ENCODE data around the gene GLS.
"Not testable (repeated sequence)": the region's sequence is repeated elsewhere in the genome, so short reads cannot be mapped to it uniquely, and the experiment has no call there.

GLS gene

GRCh38 chr2:190993292-190993643, 112.6 kb downstream of the GLS start:
- DNase-seq (ENCODE audit: low read depth in 2 of 2), result no peak

DNA sequence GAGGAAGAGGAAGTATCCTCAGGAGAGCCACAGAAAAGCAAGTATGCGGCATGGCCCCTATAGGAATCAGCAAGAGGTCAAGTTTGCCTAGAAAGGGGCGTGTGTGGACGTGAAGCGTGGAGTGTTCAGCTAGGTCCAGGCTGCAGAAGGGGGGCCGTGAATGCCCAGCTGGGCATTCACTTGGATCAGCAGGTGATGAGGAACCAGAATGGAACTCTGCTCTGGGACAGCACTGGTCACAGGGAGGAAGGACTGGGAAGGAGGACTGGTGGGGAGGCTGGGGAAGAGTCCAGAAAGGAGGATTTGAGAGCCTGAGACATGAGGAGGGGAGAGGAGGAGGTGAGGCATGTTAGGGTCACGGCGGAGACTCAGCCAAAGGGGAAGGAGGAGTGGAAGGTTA, 113.5 kb downstream of the GLS start:
- no peak for DNase-seq (ENCODE audit: low read depth in 2 of 2)

GRCh38 chr2:190995315-190995714, 114.7 kb downstream of the GLS start:
- not testable (repeated sequence) for DNase-seq (ENCODE audit: low read depth in 2 of 2)

DNA sequence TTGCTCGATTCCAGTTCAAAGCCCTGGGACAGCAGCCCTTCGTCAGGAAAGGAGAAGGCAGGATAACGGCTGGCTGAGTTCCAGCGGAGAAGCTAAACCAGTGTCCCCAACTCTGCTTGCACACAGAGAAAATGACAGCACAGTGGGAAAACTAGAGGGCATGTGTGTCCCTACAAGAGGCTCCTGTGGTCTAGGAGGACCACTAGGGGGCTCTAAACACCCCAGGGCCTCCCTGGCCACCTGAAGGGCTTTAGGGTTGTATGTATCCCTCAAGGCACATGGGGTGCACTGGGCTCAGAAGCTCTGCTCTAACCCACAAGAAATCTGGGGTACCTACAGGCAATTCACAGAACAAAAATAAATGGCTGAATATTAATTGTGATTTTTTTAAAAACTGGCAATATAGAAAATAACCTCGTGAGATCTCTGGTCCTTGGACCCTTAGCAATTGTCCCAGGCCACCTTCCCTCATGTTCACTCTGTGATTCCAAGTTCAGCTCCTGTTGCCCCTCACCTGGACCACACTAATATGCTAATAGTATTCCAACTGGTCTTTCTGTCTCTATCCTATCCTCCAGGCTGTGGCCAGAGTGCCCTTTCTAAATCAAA, 115.8 kb downstream of the GLS start:
- no peak for DNase-seq (ENCODE audit: low read depth in 2 of 2)

DNA sequence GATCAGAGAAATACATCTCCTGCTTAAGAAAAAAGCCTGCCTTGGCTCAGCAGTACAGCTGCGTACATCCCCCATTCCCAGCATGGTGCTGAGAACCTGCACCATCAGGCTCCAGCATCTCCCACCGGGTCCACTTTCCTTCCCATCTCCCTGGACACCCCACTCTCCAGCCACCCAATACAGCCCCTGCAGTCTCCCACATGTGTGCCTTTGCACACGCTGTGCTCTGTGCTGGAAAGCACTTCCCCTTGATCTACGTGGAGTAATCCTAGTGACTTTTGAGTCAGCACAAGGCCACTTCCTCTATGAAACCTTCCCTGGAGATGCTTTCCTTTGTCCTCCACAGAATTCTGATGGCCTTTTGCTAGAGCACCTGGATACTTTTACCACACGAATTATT, 116.3 kb downstream of the GLS start:
- DNase-seq (ENCODE audit: low read depth in 2 of 2), result no peak

DNA sequence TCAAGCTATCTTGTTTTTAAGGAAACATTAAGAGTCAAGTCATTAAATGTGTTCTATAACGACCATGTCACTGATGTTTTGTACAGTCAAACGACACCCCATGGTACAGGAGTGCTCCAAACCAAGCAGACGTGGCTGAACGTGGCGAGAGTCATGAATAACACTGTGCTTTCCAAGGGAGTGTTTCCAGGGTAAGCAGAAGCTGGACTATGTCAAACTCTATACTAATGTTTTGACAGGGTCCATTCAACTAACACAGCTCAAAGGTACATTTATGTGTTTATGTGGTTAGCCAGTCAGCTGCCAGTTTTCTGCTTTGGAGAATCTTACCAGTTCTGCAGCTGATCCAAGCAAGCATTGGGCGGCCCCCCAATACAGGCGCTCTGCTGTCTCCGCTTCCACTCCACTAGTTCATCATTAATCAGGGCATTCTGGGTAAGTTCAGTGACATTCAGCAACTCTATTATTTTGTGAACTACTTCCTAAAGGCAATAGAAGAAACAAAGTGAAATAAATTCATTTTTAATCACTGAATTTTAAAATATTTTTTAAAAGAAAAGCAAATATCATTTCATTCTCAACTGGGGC, 117.0 kb downstream of the GLS start:
- DNase-seq (ENCODE audit: low read depth in 2 of 2), result no peak

DNA sequence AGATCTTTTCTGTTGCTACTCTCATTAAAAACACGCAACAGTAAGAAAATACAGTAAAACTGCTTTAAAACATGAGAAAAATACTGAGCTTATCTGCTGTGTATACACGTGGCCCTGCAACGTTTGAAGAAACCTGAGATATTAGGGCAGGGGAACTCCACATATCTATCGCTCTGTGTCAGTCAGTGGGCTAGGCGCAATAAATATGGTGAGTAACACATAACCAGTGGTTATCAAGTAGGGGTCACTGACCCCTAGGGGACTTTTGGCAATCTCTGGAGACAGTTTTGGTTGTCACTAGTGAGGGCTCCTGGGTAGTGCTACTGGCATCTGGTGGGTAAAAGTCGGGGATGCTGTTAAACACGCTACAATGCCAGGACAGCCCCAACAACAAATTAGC, 118.4 kb downstream of the GLS start:
- no peak for DNase-seq (ENCODE audit: low read depth in 2 of 2)

- DNase-seq (ENCODE audit: low read depth in 2 of 2), result no peak
Measured at GRCh38 chr2:190999949-191000665, 119.5 kb downstream of the GLS start.

DNA sequence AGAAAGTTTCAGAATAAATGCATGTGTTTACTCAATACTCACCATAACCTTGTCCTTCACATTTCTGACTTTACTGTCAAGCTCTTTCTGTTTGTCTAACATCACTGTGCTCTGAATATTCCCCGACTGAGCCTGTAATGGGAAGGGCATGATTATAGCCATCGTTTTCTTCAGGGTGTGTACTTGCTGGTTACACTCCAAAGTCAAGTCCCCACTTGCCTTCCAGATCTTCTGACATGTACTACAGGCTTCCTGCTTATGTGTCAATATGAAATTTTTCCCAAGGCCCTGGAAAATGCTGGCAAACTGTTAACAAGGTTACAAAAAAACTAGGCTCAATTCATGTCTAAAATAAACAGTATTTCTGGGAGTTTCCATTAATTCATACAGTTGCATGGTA, 120.4 kb downstream of the GLS start:
- DNase-seq (ENCODE audit: low read depth in 2 of 2), result no peak

DNA sequence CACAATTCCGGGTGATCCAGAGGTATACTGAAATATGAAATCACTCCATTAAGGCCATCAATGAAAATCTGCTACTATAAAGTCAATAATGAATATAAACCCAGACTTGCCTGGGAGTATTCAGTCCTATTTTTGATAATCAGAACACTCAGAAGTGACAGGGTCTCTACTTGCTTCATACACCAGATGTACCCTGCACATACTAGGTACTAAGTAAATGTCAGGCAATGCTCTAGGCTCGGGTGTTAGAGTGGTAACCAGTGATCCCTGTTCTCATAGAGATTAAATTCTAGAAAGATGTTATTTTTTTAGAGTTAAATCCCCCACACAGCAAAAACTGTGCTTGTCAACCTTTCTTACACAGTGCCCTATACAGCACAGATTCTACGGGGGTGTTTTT, 121.0 kb downstream of the GLS start:
- no peak for DNase-seq (ENCODE audit: low read depth in 2 of 2)

DNA sequence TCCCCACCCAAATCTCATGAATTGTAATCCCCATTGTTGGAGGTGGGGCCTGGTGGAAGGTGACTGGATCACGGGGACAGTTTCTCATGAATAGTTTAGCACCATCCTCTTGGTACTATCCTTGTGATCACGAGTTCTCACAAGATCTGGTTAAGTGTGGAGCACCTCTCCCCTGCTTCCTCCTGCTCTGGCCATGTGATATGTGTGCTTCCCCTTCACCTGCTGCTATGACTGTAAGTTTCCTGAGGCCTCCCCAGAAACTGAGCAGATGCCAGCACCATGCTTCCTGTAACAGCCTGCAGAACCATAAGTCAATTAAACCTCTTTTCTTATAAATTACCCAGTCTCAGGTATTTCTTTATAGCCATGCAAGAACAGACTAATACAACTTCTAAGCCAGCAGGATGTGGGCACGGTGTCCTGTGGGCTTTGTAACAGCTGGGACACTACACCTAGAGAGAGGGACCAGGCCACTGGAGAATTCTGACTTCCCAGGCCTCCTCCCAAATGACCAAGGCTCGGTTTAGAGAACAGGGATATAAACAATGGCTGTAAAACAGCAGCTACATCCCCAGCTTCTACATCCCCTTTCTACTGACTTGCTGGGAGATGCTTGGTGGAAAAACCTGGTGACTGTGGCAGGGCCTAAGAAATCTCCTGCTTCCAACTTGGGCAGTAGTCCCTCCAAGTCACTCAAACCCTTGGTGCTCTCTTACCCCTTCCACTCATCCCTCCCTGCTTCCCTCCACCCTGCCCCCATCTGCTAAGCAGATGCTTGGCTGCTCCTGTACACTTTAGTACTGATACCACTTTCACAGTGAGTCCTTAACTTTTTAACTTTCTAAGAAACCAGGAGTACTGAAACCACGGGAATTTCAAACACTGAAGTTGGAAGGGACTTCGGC, 123.0 kb downstream of the GLS start:
- DNase-seq (ENCODE audit: low read depth in 2 of 2), result no peak

DNA sequence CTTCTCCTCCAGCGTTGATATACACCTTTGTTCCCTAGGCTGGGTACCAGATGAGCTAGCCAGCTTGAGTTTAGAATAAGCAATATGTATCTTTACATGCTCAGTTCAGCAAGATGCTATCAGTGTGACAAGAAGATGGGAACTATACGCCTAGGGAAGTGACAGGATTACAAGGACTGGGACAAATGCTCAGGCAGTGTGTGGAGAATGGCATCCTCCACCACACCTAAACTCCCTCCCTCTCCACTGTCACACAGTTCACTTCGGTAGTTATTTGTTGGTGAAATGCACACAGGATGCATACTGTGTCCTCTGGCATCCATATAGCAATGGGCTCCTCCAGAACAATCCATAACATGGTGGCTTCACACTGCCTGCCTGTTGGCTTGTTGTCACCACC, 125.7 kb downstream of the GLS start:
- no peak for DNase-seq (ENCODE audit: low read depth in 2 of 2)

DNA sequence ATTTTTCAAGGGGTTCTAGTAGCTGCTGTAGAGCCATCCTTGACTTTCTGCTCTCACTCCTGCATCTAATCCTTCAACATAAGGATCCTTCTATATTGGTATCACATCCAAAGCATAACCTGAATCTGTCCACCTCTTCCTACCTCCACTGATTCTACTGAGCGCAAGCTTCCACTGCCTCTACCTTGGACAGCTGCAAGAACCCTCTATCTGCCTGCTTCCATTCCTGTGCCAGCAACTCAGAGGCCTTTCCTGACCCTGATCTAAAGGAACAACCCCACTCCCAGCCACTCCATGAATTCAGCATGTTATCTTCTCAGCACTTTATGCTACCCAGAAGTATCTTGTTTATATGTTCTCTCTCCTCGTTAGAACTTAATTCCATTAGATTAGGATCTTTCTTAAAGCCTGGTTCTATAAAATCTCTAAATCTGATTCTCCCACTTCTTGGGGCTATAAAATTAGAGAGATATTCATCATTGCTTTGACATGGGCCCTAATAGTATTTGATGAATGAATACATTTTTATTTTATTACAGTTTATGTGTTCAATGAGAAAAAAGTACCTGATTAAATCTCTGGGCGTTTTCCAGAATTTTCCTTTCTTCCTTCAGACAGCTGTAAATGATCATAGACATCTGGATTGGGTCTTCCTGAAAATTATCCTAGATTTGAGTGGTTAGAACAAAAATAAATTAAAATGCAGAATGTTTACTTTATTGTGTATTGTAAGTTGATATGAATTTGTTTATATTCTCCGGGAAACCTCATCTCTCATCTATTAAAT, 126.6 kb downstream of the GLS start:
- DNase-seq (ENCODE audit: low read depth in 2 of 2), result no peak

- no peak for DNase-seq (ENCODE audit: low read depth in 2 of 2)
Measured at GRCh38 chr2:191008286-191008685, 127.7 kb downstream of the GLS start.

- no peak for DNase-seq (ENCODE audit: low read depth in 2 of 2)
Measured at GRCh38 chr2:191009541-191010374, 129.1 kb downstream of the GLS start.

DNA sequence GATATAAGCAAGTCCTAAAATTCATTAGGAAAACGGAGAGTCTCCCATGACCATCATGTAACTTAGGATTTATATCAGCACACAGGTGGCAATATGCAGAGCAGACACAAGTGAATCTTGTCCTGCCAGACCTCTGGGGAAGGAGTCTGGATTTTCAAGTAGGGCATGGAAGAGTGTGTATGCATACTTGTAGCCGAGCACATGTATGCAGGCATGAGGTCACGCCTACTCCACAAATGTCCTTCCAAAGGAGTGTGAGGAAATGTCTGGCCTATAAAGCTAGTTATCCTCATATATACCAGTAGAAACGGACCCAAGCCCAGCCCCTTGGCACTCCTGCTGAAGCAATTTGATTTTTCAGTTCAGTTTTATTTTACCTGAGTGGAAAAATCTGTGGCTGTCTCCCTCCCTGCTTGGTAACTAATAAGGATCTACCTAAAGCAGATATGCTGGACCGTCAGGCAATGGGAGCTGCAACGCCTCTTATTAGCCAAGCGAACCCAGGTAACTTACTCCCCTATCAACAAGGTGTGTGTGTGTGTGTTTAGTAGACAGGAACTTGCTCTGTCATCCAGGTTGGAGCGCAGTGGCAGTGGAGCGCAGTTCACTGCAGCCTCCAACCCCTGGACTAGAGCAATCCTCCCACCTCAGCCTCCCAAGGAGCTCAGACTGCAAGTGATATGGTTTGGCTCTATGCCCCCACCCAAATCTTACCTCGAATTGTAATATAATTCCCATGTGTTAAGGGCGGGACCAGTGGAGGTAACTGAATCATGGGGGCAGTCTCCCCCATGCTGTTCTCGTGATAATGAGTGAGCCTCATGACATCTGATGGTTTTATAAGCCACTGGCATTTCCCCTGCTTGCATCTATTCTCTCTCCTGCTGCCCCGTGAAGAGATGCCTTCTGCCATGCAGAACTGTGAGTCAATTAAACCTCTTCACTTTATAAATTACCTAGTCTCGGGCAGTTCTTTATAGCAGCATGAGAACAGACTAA, 130.6 kb downstream of the GLS start:
- DNase-seq (ENCODE audit: low read depth in 2 of 2), result no peak

DNA sequence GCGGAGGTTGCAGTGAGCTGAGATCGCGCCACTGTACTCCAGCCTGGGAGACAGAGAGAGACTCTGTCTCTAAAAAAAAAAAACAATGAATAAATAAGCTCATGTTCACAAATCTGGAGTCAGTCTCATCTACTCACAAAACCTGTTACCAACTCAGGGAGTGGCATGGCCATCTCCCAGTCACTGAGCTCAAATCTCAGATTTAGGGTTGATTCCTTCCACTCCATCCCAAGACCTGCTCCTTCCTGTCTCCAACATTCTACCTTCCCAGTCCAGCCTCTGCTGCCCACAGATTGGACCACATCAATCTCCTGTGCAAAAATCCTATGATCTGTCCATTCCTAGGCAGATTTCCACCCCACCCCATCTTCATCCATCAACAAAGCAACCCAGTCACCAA, 131.7 kb downstream of the GLS start:
- DNase-seq (ENCODE audit: low read depth in 2 of 2), result no peak

GRCh38 chr2:191012845-191013681, 132.4 kb downstream of the GLS start:
- DNase-seq (ENCODE audit: low read depth in 2 of 2), result no peak

DNA sequence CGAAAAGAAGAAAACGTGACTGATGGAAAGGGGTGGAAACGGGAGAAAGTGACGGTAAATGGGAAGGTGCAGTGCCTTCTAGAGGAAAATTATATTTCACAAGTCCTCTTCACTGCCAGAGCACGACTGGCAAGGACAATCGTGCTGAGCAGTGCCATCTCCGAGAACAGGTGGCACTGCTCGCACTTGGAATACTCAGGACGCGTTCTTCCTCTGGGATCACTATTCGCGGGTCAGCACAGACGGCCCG, 133.0 kb downstream of the GLS start:
- no peak for DNase-seq (ENCODE audit: low read depth in 2 of 2)
